NCI-H226 (cell line): ENCODE results near the gene DAAM1.

Experiments used
- DNase-seq: peaks from one replicate; pipeline ENCODE4 v3.0.0-alpha.2; 2015

Gene DAAM1

DNA sequence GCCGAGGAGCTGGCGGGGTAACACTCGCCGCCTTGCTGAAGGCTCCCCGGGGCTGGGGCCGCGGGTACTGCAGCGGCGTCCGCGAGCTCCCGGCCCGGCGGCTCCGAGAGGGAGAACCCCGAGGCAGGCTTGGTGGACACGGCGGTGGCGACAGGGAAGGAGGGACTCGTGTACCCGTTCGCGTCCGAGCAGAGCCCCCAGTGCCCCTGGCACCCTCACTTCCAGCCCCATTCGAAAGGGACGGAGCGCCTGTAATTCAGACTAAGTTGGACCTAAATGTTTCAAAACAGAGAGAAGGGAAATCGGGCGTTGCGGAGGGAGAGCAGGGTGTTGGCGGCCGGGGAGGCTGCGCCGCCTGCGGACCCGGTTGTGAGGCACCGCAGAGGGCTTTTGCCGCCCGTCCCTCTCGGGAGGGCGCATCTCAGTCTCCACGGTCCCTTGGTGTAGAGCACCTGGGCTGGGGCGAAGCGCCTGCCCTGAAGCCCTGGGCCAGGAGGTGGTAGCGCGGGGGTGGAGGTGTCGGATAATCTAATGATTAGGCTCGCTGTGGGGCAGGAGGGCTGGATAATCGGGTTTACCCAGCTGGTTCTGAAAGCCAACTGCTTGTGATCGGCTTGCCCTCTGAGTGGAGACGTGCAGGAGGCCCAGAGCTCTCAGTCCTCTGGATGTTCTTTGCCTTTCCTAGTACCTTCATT, 771 bp downstream of the DAAM1 start:
- DNase-seq = no peak

- peak; percentile 77 for DNase-seq
Observed at GRCh38 chr14:59189786-59190368, 1.4 kb downstream of the DAAM1 start.

- no peak for DNase-seq
Observed at GRCh38 chr14:59190372-59190771, 1.9 kb downstream of the DAAM1 start.

DNA sequence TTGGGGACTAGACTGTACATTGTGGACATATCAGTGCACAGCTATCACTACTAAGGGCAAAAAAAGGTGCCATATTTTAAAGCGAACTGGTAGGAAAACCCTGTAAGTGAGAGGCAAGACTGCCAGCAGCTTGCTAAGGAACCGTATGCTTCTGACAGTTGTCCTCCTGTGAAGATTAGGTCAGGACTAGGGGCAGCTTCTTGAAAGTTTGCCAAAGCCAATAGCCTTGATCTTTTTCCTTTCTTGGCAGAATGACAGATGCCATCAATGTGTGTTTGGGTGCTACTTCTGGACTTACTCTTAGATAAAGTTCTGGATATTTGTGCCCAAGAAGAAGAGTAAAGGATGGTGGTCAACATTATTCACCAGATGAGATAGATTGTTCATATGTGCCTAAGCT, 7.4 kb downstream of the DAAM1 start:
- DNase-seq = no peak

GRCh38 chr14:59197695-59198262, 9.3 kb downstream of the DAAM1 start:
- no peak for DNase-seq

- DNase-seq = no peak
Observed at GRCh38 chr14:59199205-59199604, 10.7 kb downstream of the DAAM1 start.

DNA sequence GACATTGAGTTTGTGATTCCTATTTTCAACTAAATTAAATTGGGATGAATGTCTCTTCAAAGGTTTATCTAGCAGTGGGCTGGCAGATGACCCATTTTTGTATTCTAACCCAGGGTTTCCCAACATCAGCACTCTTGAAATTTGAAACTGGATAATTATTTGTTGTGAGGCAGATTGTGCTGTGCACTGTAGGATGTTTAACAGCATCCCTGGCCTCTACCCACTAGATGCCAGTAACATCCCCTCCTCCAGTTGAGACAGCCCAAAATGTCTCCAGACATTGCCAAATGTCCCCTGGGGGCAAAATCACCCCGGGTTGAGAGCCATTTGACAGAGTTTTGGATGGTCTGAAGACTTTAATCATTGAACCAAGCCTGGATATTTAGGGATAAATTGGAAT, 11.1 kb downstream of the DAAM1 start:
- no peak for DNase-seq

DNA sequence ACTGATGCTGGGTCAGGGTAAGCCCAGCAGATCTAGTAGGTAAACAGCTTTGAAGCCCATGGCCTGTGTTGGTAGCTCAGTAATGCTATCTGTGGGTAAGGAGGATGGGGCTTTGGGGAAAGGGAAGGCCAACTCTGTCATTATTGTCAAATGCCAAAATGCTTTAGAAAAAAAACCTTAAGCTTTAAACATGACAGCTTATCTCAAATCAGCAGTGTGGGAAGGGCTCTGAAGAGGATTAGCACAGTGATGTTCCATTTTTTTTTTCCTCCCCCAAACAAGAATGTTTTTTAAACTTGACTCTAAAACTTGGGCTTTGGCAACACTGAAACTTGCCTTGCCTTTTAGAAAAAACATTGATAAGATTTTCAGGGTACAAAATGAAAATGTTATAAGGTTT, 11.7 kb downstream of the DAAM1 start:
- DNase-seq = no peak

- no peak for DNase-seq
Observed at GRCh38 chr14:59202031-59202430, 13.6 kb downstream of the DAAM1 start.

DNA sequence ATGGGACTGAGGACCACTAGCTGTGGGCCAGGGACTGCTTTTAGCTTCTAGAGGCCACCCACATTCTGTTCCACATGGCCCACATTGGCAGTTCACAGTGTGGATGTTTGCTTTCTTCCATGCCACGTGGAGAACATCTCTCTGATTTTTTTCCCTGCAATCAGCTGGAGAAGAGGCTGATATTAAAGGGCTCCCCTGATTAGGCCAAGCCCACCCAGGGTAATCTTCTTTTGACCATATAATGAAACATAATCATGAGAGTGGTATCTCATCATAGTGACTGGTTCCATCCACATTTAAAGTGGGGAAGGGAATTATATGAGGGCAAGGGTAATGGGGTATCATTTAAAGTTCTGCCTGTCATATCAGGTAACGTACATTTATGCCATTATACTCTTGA, 15.8 kb downstream of the DAAM1 start:
- no peak for DNase-seq

DNA sequence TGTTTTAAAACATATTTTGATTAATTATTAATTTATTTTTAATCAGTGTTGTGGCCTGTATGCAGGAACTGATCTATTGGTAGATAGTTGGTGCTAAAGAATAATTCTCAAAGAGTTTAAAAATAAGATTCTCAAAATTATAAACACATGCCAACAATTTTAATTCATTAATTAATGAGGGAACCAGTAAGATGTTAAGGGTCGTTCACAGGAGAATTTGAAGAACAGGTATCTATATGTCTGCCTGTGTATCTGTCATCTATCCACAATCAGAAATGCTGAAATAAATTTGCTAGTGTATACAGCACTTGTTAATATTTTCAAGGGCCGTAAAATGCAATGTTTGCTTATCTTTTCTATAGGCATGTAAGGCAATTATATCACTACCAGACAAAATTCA, 18.4 kb downstream of the DAAM1 start:
- no peak for DNase-seq

DNA sequence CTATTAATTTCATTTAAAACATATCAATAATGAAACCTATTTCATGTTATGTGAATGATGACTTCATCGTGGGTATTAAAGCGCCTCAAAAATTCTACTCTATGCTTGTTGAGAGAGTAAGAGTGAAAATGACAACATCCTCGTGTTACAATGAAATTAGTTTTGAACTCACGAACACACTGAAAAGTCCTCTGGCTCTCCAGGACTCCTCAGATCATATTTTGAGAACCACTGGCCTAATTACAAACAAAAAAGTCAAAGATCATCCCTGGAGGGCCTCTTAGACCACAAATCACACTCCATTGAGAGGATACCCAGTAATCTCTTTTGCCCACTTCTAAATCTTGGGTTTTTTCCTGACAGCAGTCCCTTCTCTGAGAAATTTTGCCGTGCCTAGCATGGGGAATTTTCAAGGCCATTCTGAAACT, 19.1 kb downstream of the DAAM1 start:
- no peak for DNase-seq

DNA sequence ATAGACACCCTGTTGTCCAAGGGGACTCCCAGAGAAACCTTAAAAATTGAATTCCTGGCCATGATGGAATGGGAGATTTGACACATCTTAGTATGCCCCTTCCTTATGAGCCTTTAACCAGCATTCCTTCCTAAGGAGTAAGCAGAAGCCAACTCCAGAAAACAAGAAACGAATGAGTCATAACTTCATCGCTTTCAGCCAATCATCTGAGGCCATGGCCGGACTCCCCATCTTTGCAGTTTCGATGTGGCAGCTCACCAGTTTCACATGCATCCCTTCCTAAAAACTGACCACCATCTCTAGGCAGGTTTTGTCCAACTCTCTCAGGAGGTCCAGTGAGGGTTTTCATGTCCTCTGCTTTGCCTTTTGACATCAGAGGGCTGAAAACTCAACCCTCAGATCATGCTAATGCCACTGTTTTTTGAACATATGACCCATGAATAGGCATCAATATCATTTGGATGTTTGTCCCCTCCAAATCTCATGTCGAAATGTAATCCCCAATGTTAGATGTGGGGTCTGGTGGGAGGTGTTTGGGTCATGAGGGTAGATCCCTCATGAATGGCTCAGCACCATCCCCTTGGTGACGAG, 19.9 kb downstream of the DAAM1 start:
- peak; percentile 87 for DNase-seq

DNA sequence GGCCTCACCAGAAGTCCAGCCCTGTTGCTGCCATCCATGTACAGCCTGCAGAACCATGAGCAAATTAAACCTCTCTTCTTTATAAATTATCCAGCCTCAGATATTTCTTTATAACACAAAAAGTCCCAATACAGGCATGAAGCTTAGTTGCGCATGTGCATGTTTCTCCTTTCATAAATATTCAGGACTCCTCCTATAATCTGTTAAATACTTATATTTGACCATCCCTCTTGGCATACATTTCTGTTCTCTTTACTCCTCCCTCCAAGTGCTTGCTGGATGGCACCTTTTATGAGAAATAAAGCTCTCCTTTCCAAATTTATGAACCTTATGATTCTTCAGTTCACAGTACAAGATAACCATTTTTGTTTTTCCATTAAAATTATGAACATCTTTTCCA, 20.5 kb downstream of the DAAM1 start:
- no peak for DNase-seq

DNA sequence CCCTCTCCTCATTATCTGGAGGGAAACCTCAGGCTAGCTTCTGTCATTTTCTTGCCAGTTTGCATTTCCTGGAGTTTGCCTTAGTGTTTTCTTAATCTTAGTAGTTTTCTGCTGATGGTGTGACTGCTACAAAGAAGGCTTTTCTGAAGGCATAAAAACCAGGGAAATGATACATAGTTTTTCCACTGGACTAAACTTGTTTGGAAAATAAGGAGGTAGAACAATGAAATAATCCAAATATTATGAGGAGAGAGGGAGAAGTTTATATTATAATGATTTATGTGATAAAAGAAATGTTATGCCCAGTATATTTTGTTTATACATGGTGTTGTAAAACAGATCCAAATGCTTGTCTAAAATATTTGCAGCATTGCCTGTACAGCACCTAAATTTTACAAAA, 22.2 kb downstream of the DAAM1 start:
- no peak for DNase-seq

- no peak for DNase-seq
Observed at GRCh38 chr14:59213368-59214315, 25.2 kb downstream of the DAAM1 start.

DNA sequence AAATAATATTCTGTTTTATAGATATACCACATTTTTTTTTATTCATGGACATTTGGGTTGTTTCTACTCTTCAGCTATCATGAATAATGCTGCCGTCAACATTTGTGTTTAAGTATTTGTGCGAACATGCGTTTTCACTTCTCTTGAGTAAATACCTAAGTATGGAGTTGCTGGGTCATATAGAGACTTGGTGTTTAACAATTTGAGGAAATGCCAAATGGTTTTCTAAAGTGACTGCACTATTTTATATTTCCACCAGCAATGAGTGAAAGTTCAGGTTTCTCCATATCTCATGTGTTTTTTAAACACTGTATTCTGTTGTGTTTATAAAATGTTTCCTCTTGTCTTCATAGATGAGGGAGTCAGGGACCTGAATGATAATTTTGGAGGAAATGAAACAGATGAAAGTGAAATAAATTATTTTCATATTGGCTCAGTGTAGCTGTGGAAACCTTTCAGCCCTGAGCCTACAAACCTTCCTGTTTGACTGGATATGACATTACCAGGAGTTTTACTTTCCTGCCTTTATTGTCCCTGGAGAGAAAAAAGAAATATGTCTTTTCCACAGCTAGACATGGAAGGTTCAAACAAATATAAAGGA, 26.3 kb downstream of the DAAM1 start:
- no peak for DNase-seq

- no peak for DNase-seq
Observed at GRCh38 chr14:59215322-59215721, 26.9 kb downstream of the DAAM1 start.

GRCh38 chr14:59215757-59216156, 27.3 kb downstream of the DAAM1 start:
- DNase-seq = no peak

- no peak for DNase-seq
Observed at GRCh38 chr14:59217011-59217410, 28.5 kb downstream of the DAAM1 start.

DNA sequence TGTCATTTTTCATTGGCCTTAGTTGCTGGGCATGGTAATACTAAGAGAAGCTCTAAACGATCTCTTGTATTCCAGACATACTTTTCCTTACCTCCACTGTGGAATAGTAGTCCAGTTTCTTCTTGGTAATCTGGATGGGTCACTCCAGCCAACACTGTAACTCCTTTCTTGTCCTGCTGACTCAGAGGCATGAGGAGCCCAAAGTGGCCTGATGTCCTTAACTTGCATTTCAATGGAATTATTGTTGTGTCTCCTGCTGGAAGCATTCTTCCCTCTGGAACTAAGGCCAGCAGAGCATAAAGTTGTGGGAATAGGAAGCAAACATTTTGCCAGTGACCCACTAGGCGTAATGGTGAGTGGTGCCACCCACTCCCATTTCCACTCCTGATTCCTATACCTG, 33.1 kb downstream of the DAAM1 start:
- DNase-seq = no peak

GRCh38 chr14:59224341-59224740, 35.9 kb downstream of the DAAM1 start:
- DNase-seq = no peak

DNA sequence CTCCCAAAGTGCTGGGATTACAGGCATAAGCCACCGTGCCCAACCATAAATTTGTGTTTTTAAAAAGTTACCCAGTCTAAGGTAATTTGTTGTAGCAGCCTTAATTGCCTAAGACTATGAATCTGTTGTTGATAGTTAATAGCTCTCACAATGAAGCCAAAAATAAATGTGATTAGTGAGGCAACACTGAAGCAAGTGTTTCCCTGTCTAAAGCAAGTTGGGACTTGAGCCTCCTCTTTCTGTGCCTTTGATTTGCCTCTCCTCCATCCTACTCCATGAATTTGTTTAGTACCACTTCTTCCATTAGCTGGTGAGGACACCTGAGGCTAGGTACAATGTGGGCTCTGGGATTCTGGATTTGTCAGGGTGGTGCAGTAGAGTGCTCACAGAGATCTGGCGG, 36.8 kb downstream of the DAAM1 start:
- DNase-seq = no peak
